HEK293 (cell line): ENCODE measurements around the gene EDEM3.

Experiments used
- CTCF ChIP-seq: fragments of 450-650 bp; formaldehyde crosslinking; IDR thresholded peaks from 2 replicates; pipeline ENCODE4 v1.5.1; 2016; ENCODE audit warnings: missing biosample characterization, missing genetic modification characterization
- EGR2 ChIP-seq: fragments of 450-650 bp; formaldehyde crosslinking; IDR thresholded peaks from 2 replicates; pipeline ENCODE4 v1.5.1; 2016; ENCODE audit warnings: low read depth, missing biosample characterization, missing genetic modification characterization
- HOXA7 ChIP-seq: sonication (generic); formaldehyde crosslinking; IDR thresholded peaks from 2 replicates; pipeline ENCODE4 v1.8.1; 2022; ENCODE audit warnings: missing genetic modification reagents, borderline replicate concordance
- HOXD13 ChIP-seq: sonication (generic); formaldehyde crosslinking; IDR thresholded peaks from 2 replicates; pipeline ENCODE4 v1.8.0; 2022; ENCODE audit warnings: missing genetic modification reagents, borderline replicate concordance
- SCRT2 ChIP-seq: fragments of 450-650 bp; formaldehyde crosslinking; IDR thresholded peaks from 2 replicates; pipeline ENCODE4 v1.5.1; 2016; ENCODE audit warnings: missing biosample characterization, missing genetic modification characterization
- ZBTB20 ChIP-seq: fragments of 450-650 bp; formaldehyde crosslinking; IDR thresholded peaks from 2 replicates; pipeline ENCODE4 v1.5.1; 2016; ENCODE audit warnings: missing biosample characterization, missing genetic modification characterization
- ZEB2 ChIP-seq: fragments of 450-650 bp; formaldehyde crosslinking; IDR thresholded peaks from 2 replicates; pipeline ENCODE4 v1.5.1; 2016; ENCODE audit warnings: missing biosample characterization, missing genetic modification characterization
- ZNF274 ChIP-seq, 2 experiments: fragments of 200-500 bp in 1 of 2; fragments of 450-650 bp in 1 of 2; sonication (Bioruptor generic) in 1 of 2; formaldehyde crosslinking in 1 of 2; IDR thresholded peaks; 2 replicates each; pipeline versions ENCODE4 v1.5.1 to v1.6.1; 2014 to 2016; ENCODE audit warnings: borderline replicate concordance in 1 of 2, inconsistent platforms in 1 of 2, low read length in 1 of 2, missing biosample characterization in 1 of 2, missing genetic modification characterization in 1 of 2
- ZNF510 ChIP-seq: fragments of 450-650 bp; formaldehyde crosslinking; IDR thresholded peaks from 2 replicates; pipeline ENCODE4 v1.5.1; 2018; ENCODE audit warnings: mild to moderate bottlenecking, missing genetic modification characterization, missing biosample characterization; ENCODE audit not compliant: insufficient replicate concordance
- ZNF549 ChIP-seq: fragments of 450-650 bp; IDR thresholded peaks from 2 replicates; pipeline ENCODE4 v1.5.1; 2018; ENCODE audit warnings: missing biosample characterization, missing genetic modification characterization, mild to moderate bottlenecking, inconsistent platforms, moderate library complexity
- ZNF791 ChIP-seq: fragments of 450-650 bp; formaldehyde crosslinking; IDR thresholded peaks from 2 replicates; pipeline ENCODE4 v1.5.1; 2016; ENCODE audit warnings: missing biosample characterization, missing genetic modification characterization
- ZSCAN23 ChIP-seq: fragments of 450-650 bp; formaldehyde crosslinking; IDR thresholded peaks from 2 replicates; pipeline ENCODE4 v1.5.1; 2016; ENCODE audit warnings: missing biosample characterization, missing genetic modification characterization
- TF ChIP-seq, protein P1 (sequence below): fragments of 450-650 bp; formaldehyde crosslinking; IDR thresholded peaks from 2 replicates; pipeline ENCODE4 v1.5.1; 2016; ENCODE audit warnings: missing biosample characterization, missing genetic modification characterization

DNA sequence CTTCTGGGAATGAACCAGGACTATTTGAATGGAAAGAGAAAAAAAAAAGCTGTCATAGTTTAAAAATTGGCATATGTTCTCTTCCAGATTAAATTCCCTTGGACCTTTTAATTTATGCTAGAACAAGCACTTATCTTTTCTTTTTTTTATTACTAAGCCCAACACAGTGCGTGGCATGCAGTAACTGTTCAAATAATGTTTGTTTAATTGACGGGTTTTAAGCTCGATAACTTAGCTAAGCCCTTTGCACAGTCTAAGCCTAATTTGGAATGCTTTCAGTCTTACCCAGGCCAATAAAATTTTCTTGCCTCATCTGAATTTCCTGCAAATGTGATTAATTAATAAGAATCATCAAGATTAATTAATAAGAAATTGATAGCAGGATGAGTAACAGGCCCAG is 39.3 kb upstream of the EDEM3 start:
- TF ChIP-seq CTCF (tag by site-specific recombination) (no peak), ZNF274 (IDR thresholded peaks at IDR 0.05; ENCODE audit: low read length) (no peak), ZNF274 (tag by site-specific recombination; IDR thresholded peaks at IDR 0.05; ENCODE audit: borderline replicate concordance) (no peak), ZNF549 (tag by site-specific recombination) (no peak), ZSCAN23 (tag by site-specific recombination) (no peak), ZEB2 (tag by site-specific recombination) (no peak), ZNF510 (tag by site-specific recombination) (no peak), ZBTB20 (tag by site-specific recombination) (no peak), SCRT2 (tag by site-specific recombination) (no peak), EGR2 (tag by site-specific recombination) (no peak), HOXD13 (CRISPR knock-in tag) (no peak), ZNF791 (tag by site-specific recombination) (no peak), HOXA7 (CRISPR knock-in tag) (no peak)
- TF ChIP-seq, protein P1, sequence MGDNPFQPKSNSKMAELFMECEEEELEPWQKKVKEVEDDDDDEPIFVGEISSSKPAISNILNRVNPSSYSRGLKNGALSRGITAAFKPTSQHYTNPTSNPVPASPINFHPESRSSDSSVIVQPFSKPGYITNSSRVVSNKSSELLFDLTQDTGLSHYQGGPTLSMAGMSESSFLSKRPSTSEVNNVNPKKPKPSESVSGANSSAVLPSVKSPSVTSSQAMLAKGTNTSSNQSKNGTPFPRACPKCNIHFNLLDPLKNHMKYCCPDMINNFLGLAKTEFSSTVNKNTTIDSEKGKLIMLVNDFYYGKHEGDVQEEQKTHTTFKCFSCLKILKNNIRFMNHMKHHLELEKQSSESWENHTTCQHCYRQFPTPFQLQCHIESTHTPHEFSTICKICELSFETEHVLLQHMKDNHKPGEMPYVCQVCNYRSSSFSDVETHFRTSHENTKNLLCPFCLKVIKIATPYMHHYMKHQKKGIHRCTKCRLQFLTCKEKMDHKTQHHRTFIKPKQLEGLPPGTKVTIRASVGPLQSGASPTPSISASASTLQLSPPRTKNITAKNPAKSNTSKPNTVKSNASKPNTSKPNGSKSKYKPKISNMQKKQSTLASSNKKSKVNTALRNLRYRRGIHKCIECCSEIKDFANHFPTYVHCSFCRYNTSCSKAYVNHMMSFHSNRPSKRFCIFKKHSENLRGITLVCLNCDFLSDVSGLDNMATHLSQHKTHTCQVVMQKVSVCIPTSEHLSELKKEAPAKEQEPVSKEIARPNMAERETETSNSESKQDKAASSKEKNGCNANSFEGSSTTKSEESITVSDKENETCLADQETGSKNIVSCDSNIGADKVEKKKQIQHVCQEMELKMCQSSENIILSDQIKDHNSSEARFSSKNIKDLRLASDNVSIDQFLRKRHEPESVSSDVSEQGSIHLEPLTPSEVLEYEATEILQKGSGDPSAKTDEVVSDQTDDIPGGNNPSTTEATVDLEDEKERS (tag by site-specific recombination) = no peak
